ENCODE results near the gene RAB11A.

- TF ChIP-seq, protein P1, sequence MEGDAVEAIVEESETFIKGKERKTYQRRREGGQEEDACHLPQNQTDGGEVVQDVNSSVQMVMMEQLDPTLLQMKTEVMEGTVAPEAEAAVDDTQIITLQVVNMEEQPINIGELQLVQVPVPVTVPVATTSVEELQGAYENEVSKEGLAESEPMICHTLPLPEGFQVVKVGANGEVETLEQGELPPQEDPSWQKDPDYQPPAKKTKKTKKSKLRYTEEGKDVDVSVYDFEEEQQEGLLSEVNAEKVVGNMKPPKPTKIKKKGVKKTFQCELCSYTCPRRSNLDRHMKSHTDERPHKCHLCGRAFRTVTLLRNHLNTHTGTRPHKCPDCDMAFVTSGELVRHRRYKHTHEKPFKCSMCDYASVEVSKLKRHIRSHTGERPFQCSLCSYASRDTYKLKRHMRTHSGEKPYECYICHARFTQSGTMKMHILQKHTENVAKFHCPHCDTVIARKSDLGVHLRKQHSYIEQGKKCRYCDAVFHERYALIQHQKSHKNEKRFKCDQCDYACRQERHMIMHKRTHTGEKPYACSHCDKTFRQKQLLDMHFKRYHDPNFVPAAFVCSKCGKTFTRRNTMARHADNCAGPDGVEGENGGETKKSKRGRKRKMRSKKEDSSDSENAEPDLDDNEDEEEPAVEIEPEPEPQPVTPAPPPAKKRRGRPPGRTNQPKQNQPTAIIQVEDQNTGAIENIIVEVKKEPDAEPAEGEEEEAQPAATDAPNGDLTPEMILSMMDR (IDR thresholded peaks at IDR 0.05), result no peak
- no peak for TF ChIP-seq ATF3 (CRISPR knock-in tag; conservative IDR thresholded peaks at IDR 0.05)
- TF ChIP-seq CREB1 (CRISPR knock-in tag; IDR thresholded peaks at IDR 0.05), result no peak
- TF ChIP-seq FOXJ3 (CRISPR knock-in tag; IDR thresholded peaks at IDR 0.05; ENCODE audit: borderline replicate concordance), result no peak
- TF ChIP-seq USF1 (CRISPR knock-in tag; IDR thresholded peaks at IDR 0.05), result no peak
- no peak for TF ChIP-seq ZNF121 (CRISPR knock-in tag; IDR thresholded peaks at IDR 0.05)
- TF ChIP-seq IRF1 (CRISPR knock-in tag; IDR thresholded peaks at IDR 0.05), result no peak
- no peak for TF ChIP-seq ZSCAN18 (CRISPR knock-in tag; IDR thresholded peaks at IDR 0.05)
- TF ChIP-seq ZNF671 (CRISPR knock-in tag; IDR thresholded peaks at IDR 0.05), result no peak
- TF ChIP-seq ZNF263 (CRISPR knock-in tag; IDR thresholded peaks at IDR 0.05; ENCODE audit: low read depth), result no peak
Measured at GRCh38 chr15:65926899-65927298, 57.6 kb downstream of the RAB11A start.

Data from WTC11 (cell line).